Fibroblast of skin of back (primary cell): ENCODE results near the gene CCR3.

Experiments
- DNase-seq: peaks from one replicate; pipeline ENCODE4 v3.0.0-alpha.2; 2013

The CCR3 gene

GRCh38 chr3:46221938-46222337 is 20.3 kb upstream of the CCR3 start:
- DNase-seq = no peak

DNA sequence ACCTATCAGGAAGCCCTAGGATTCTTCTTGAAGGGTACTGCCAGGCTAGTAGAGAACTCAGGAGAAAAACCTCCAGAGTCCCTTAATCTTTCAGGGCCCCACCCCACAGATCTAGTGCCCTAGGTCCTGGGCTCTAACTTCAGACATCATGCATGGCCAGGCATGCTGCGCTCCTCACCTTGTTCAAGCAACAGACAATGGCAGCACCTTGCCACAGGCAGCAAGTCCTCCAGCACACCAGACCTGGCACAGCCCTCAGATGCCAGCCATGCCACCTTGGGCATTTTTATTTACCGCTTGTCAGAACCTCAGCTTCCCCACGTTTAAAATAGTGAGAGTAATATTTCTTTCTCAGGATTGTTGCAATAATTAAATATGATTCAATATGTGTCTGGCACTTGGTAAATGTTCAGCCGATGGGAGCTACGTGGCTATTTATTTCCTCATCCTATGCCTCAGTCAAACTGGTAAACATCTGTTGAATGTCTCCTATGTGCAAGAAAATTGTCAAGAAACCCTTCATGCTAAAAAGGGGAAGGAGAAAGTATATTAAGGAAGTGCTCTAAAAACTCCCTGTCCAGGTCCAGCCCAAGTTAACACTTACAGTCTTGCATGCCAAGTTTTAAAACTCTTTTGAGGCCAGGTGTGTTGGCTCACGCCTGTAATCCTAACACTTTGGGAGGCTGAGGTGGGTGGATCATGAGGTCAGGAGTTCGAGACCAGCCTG is 19.7 kb upstream of the CCR3 start:
- no peak for DNase-seq

DNA sequence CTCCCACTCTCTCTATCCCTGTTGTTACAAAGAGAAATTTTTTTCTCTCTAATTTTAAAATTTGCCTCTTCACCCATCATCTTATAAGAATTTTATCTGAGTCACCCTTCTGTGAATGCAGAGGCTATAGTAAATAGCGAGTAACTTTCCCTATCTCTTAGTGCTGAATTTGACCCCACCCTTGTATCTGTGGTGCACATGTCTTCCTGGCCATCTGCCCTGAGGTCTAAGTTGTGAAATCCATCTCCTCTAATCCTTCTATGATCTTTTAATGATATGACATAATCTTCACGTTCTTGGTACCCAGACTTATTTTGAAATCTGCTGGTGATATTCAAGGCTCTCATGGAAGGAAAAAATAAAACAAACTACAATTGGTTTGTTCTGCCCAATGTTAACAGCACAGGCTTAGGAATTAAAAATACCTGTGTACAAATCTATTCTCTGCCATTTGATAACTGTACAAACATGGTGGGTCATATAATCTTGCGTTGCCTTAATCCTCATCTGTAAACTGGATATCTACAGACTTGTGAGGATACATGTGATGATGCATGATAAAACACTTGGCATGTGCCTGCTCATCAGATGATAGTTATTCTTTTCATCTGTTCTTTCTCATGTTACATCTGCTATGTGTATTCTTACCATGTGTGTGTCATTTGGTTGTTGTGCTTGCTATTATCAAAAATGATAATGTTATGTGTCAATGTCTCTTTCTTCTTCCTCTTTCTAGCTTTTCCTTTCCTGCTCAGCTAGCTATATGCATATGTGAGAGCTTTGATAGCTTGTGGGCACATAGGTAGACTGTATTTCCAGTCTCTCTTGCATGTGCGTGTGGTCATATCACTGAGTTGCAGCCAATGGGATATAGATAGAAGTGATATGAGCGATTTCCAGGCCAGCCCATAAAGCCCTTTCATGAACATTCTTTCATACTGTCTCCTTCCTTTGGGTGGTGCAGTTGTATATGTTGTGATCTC is 13.7 kb upstream of the CCR3 start:
- peak; percentile 51 for DNase-seq

- DNase-seq = no peak
Observed at GRCh38 chr3:46231323-46231722, 10.9 kb upstream of the CCR3 start.

- no peak for DNase-seq
Observed at GRCh38 chr3:46233194-46233593, 9.1 kb upstream of the CCR3 start.

- DNase-seq = no peak
Observed at GRCh38 chr3:46235425-46235824, 6.8 kb upstream of the CCR3 start.

DNA sequence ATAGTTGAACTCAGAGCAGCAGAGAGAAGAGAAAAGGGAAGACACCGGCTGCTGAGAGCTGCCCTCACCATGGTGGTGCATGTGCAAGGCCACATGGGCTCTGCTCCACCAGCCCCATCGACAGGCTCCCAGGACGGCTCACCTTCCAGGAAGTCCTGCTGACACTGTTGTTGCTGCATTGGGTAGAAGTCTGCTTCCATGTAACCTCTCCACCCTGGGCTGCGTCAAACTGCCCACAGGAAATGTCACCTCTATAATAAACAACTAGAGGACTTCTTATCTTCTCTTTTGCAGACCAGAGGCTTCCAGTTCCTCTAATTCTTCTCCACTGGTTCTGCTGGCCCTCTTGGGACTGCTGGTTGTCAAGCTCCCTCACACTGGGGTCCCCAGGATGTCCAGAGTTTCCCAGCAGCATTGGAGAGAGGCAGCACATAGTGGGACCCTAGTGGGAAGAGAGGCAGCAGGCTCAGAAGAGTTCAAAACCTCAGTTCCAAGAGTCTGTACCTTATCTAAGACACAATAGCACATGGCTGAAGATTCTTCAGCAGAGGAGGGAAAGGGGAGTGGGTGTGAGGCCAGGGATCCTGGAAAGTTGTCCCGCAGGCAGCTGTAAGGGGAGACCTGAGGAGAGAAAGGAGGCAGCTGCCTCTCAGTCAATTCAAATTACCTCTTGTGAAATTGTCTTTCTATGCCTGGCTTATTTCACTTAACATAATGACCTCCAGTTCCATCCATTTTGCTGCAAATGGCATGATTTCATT is 5.8 kb upstream of the CCR3 start:
- DNase-seq = no peak

DNA sequence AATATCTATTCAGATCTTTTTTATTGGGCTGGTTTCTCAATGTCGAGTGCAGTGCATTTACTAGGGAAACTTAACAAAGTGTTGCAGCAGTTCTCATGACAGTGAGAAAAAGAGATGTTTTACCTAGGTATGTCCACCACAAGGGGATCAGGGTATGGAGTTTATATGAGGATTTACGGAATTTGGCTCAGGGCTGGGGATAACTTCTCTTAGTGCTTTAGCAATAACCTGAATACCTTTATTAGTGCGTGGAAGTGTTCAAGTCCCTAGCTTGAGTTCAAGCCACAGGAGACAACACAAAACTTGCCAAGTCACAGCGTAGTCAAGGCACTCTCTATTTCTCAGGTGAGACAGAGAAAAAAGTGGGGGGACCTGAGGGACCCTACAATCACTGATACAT is 3.9 kb upstream of the CCR3 start:
- no peak for DNase-seq

GRCh38 chr3:46239301-46239938 is 2.8 kb upstream of the CCR3 start:
- no peak for DNase-seq

DNA sequence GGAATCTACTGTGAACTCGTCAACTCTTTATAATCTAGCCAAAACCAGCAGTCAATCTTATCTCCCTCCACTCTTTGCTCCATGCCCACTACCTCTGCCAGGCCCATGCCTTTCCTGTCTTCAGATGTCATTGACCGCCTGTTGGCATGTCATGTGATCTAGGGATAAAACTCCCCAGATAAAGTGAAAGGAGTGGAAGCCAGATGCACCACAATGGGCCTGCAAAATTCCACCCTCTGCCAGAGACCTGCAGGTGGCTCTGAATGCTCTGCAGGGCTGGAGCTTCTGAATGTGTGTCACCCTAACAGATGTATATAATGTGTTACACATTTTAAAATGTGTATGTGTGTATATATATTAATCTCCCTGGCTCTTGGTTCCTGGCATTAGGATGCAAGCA is 2.3 kb upstream of the CCR3 start:
- DNase-seq = no peak

GRCh38 chr3:46243560-46243959 is 1.3 kb downstream of the CCR3 start:
- DNase-seq = no peak

DNA sequence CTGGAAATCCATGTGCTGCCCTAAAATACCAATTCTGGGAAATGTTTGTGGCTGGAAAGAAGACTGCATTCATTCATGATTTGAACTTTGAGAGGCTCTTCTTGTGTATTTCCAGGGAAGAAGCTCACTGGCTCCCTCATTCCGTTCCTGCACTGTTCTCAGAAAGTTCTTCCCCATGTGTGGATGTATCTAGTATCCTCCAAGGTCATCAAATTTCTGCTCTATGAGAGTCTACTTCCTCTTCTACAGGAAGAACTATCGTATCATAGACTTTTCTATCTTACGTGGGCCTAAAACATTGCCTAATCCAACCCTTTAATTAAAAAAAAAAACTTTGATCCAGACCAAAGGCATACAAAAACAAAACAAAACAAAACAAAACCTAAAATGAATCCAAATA is 2.9 kb downstream of the CCR3 start:
- DNase-seq = no peak

DNA sequence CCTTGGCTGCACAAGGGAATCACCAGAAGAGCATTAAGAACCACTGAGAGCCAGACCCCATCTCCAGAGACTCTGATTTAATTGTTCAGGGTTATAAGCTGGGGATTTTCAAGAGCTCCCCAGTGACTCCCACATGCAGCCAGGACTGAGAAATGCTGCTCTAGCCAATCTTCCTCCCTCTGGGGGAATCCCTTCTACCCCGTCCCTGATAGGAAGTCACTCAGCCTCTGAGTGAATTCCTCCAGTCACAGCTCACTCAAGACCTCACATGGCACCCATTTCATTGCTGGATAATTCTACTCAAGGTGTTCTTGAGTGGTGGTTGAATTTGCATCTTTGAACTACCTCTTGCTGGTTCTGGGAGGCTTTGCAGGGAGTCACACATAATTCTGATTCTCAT is 10.7 kb downstream of the CCR3 start:
- DNase-seq = no peak

GRCh38 chr3:46258525-46258924 is 16.3 kb downstream of the CCR3 start:
- no peak for DNase-seq

GRCh38 chr3:46261926-46262594 is 19.8 kb downstream of the CCR3 start:
- no peak for DNase-seq

GRCh38 chr3:46264002-46264401 is 21.7 kb downstream of the CCR3 start:
- no peak for DNase-seq

- DNase-seq = peak; percentile 67
Observed at GRCh38 chr3:46266598-46266997, 24.3 kb downstream of the CCR3 start.

DNA sequence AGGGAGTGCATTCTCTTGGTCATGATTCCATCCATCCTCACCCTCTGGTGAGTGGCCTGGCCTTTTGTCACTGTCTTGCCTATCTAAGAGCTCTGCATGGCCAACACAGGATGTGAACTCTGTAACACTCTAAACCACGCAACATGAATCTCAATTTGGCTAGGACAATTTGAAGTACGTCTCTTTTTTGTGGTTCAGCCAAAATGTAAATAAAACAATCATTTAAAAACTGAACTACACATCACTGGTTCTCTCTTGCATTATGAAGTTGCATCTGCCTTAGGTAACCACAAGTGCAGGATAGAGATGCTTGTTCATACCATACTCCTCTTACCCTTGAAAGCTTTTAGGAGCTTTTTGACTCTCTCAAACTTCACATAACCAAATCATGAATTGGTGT is 27.3 kb downstream of the CCR3 start:
- DNase-seq = no peak

GRCh38 chr3:46270474-46270873 is 28.2 kb downstream of the CCR3 start:
- DNase-seq = no peak

GRCh38 chr3:46271209-46271745 is 29.0 kb downstream of the CCR3 start:
- no peak for DNase-seq

DNA sequence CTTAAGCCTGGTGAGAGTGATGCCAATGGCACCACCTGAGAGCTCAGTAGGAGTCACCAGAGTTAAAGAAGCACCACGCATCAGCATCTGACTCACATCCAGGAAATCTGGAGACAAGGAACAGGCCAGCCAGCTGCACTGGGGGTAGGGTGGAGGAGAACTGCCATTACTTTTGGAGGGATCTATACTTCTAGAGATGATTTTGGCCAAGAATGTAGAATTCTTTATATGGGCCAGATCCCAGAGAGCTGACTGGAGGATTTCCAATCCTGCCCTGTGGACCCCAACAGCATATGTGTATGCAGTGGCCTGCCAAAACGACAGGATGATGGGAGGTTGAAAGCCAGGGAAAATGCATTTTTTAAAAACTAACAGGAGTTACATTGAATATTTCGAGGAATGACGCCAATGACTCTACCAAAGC is 29.8 kb downstream of the CCR3 start:
- no peak for DNase-seq
